Putamen (tissue), 1 donor: ENCODE data around the gene DAPK1.

Experiments used
- DNase-seq: peaks from one replicate; pipeline ENCODE4 v3.0.0-alpha.2; 2016; ENCODE audit warnings: low spot score

Gene DAPK1

DNA sequence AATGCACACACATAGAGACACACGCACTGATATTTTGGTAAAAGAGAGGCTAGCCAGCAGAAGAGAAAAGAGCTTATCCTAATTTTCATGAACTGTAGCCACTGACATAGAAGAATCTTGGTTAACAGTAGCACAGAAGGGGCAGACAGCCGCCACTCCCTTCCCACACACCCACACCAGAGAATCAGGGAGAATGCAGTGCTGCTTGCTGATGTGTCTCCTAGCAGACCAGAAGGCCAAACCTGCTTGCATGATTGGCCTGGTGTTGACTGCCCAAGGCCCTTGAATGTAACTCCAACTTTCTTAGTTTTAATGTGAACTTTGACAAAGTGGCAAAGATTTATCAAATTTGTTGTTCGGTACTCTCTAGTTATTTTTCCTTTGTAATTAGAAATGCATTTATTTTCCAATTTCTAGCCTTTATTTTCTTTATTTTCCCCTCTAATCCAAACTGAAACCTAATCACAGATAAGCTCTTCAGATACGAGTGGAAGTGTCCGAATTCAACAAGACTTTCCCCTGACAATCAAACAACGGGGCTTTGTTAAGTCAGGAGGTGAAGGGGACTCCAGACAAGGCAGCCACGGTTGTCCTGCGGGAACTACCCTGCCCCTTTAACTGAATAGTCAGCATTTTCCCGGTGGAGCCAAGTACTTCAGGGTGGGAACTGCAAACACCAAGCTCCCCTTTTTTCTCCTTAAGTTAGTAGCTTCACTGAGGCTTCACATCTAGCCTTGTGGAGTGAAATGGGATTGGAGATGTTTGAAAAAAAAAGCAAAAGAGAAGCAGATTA, 146.3 kb downstream of the DAPK1 start:
- DNase-seq, result no peak

DNA sequence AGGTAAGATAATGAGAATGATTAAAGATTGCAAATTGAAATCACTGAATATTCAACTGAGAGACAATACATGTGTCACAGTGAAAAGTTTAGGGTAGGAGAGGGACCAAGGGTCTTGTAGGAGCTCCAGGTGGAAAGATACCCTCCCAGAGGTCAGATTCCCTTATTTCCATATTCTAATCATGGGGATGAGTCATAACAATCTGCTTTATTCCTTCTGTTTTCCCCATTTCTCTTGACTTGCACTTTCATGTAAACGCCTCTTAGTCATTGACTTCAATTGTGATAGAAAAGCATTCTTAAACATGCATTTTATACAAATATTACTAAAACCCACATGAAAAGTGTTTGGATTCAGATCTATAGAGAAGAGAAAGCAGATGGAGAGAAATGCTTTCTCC, 147.0 kb downstream of the DAPK1 start:
- DNase-seq, result no peak

DNA sequence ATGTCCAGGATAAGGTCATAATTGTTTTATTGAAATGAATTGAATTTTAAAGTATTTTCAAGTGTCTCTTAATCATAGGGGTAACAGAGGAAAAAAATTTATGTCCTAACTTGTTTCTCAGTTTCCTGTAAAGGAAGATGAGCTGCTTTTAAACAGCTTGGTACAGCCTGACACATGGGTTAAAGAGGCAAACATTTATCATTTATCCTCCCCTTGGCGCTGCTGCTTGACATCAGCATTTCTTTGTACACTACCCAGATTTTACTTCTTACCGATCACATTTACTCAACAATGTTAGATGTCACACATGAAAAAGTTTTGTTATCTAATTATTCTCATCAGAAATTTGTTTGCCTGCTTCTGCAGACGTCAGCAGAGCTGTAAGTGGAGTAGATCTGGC, 148.9 kb downstream of the DAPK1 start:
- DNase-seq, result no peak

GRCh38 chr9:87647114-87647513, 149.4 kb downstream of the DAPK1 start:
- no peak for DNase-seq

DNA sequence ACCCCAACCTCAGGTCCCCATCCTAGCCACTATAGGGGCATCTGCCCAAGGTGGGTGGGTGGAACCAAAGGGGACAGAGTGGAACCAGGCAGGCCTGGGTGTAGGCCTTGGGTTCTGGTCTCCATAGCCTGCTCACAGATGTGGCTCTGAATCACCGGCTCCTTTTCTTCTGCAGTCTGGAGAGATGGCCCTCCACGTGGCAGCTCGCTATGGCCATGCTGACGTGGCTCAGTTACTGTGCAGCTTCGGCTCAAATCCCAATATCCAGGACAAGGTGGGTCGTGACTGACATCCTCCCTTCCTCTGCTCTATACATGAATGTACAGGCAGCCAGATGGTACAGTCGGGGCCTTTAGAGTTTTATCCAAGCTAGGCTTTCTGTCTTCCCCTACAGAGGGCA, 150.9 kb downstream of the DAPK1 start:
- no peak for DNase-seq

DNA sequence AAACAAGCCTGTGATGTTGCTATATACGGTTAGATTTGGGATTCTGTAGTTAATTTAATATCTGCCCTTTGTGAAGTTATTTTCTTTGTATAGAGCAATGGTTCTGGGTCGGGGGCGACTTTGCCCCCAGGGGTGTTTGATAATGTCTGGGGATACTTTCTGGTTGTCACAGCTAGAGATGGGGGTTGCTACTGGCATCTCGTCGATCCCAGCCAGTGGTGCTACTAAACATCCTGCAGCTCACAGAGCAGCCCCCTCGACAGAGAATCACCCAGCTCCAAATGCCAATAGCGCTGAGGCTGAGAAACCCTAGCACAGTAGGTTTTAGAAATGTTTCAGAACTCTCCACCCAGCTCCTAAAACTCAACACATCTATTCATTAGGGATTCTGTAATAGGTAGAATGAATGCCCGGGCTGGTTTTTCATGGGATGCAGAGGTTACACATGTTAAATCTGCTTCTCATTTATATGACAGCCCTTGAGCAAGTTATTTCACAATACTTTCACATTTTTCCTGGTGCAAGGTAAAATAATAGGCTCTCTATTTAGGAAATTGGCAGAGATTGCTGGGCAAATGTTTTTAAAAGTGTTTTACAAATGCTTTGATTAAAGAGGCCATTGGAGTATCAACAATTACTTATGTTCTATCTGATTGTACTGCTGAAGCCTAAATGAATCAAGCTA, 153.1 kb downstream of the DAPK1 start:
- DNase-seq, result no peak

DNA sequence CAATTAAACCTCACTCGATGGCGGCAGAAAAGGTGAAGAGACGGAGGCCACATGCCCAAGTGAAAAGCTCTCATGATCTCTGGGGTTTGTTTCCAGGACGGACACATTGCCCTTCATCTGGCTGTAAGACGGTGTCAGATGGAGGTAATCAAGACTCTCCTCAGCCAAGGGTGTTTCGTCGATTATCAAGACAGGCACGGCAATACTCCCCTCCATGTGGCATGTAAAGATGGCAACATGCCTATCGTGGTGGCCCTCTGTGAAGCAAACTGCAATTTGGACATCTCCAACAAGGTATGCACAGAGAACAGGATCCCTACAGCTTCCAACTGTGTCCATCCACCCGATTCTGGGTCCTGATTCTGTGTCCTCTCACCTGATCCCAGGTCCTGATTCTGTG, 153.8 kb downstream of the DAPK1 start:
- DNase-seq, result no peak

DNA sequence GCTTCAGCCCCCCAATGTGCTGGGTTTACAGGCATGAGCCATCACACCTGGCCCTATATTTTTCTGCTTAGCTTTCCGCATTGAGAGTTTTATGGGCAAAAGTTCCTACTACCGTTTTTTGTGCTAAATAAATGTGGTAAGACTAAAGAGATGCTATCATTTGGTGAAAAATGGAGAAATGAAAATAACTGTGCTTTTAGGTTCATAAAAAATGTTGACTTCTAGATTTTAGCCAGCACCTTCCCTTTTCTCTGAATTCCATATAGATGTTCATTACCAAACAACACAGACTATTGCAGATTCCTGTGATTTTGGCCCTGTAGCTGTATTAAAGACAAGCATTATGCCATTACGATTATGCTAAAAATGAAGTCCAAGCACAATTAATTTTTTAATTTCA, 156.3 kb downstream of the DAPK1 start:
- no peak for DNase-seq

DNA sequence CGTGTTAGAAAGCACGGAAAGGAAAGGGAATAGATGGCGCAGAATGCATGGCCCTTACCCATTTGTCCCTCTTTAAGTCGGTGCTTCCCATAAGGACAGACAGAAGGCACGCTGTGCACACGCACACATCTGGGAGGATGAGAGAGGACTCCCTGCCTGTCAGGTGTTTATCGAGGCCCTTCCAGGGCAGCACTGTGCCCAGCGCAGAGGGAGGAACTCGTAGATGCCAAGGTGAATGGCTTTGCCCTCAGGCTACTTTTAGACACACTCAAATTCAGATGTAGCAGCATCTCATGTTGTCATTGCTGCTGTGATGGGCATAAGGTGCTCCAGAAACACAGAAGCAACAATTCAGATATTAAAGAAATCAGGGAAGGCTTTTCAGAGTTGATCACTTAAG, 158.1 kb downstream of the DAPK1 start:
- no peak for DNase-seq

DNA sequence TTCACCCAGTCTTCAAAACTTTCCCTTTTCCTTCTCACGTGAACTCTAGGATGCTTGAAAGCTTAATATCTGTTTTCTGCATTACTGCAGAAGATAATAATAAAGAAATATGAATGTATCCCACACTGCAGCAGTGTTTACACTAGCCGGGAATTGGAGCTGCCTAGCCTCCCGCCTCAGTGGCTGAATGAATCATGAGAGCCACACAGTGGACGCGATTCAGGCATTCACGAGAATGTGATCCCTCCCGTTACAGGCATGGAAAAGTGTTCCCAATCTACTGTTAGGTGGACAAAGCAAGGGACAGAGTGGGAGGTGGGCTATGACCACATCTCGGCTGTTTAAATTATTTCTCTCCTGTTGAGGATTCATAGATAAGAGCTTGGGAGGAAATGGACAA, 158.8 kb downstream of the DAPK1 start:
- DNase-seq, result no peak

GRCh38 chr9:87657190-87657589, 159.5 kb downstream of the DAPK1 start:
- no peak for DNase-seq

- no peak for DNase-seq
Observed at GRCh38 chr9:87657893-87658292, 160.2 kb downstream of the DAPK1 start.

- DNase-seq, result no peak
Observed at GRCh38 chr9:87658511-87658910, 160.8 kb downstream of the DAPK1 start.

- DNase-seq, result no peak
Observed at GRCh38 chr9:87659534-87660419, 162.1 kb downstream of the DAPK1 start.

DNA sequence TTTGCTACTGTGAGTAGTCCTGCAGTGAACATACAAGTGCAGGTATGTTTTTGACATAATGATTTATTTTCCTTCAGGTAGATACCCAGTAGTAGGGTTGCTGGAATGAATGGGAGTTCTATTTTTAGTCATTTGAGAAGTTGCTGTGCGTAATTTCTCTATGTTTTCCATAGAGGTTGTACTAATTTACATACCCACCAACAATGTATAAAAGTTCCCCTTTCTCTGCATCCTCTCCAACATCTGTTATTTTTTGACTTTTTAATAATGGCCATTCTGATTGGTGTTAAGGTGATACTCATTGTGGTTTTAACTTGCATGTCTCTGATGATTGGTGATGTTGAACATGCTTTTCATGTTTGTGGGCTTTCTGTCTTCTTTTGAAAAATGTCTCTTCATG, 163.6 kb downstream of the DAPK1 start:
- DNase-seq, result no peak

DNA sequence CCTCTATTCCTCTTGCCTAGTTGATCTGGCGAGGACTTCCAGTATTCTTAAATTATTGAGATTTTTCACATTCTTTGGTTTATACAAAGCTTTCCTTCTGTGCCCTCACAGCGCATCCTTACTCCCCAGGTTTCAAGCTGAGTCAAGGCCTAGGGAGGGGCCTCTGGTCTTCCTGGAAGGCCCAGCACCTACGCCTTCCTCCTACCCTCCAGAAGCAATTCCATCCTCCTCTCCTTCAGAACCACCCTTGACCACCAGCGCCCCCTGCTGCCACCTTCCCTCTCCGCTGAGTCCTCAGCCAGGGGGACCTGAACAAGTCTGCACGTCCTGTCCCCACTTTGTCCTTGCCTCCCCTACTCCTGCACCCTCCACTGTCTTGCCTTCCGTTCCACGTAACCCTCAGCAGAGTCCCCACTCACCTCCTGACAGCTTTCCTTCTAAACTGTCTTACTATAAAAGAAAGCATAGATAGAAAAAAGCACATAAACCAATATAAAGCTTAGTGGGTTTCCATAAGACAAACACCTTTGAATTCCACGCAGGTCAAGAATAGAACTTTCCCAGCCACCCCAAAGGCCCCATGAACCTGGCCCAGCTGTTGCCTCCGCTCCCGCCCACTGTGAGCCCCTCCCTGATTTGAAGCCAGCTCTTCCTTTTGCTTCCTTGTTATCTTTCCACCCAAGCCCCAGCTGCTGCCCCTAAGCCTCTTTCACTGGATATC, 165.3 kb downstream of the DAPK1 start:
- no peak for DNase-seq

DNA sequence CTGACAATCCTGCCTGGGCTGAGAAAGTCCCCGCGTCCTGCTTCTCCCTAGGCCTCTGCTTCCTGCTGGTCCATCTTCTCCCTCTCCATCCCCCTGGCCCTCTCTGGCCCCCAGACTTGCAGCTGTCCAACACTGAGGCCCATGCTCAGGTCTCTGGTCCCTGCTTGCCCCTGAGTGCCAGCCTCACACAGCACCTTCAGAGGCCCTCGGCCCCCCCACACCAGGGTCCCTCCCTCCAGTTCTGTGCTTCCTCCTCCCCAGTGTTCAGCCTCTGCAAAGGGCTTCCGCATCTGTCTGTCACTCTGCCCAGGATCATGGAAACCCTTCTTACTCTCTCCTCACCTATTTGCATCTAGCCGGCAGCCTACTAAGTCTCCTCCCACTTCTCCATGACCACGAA, 165.9 kb downstream of the DAPK1 start:
- DNase-seq, result no peak

DNA sequence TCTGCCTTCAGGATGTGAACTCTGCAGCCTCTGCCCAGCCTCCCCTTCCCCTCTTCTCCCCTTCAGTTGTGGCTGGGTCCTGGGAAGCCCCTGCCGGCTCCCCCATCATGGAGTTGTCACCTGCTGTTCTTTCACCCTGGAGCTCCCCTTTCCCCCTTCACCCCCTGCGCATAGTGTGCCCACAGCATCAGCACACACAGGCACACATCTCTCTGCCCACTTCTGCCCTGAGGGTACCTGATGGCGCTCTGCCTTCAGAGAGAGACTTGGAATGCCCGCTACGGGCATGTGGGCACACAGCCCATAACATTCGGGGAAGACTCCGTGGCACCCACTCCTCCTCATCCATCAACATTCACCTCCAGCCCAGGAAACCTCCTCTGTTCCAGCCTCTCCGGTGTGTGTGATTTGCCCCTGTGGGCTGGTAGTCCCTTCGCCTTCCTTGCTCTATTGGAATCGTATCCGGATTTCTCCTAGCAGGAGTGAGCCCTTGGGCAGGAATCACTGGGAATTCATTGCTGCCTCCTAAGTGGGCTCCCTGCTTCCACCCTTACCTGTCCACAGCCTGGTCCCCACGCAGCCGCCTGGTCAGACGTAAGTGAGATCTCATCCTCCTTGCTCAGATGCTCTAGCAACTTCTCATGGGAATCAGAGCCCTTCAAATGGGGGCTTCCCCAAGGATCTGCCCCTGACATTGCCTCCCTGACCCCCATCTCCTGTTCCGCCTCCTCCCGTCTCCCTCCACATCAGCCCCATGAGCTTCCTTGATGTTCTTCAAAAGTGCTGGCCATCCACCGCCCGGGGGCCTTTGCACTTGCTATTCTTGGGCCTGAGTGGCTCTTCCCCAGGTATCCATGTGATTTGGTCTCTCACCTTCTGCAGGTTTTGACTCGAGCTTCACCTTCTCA, 166.7 kb downstream of the DAPK1 start:
- DNase-seq, result no peak

DNA sequence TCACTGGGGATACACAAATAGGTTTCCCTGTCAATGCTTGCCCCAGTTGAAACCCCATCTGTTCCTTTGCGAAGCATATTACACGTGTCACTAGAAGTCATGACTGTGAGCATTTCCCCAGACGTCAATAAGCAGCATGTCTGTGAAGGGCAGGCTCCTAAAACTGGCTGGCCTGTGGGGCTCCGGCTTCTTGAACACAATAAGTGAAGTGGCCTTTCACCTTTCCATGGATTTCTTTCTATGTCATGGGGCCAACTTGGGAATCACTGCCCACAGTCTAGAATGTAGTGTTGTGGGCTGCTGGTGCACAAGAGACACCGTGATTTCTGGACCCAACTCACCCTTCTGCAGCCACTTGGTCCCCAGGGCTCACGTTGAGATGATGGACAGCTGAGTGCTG, 167.8 kb downstream of the DAPK1 start:
- DNase-seq, result no peak

GRCh38 chr9:87667164-87667738, 169.6 kb downstream of the DAPK1 start:
- DNase-seq, result no peak

- DNase-seq, result no peak
Observed at GRCh38 chr9:87668222-87668621, 170.6 kb downstream of the DAPK1 start.
